ENCODE results near the gene ARFIP2.
A peak's percentile ranks its signal among the peaks of the same experiment; 100 is the strongest.

ARFIP2 gene

GRCh38 chr11:6482441-6482840, 1.3 kb upstream of the ARFIP2 start:
- no peak for DNase-seq (ENCODE audit: low read depth in 2 of 2)

GRCh38 chr11:6481924-6482275, 769 bp upstream of the ARFIP2 start:
- no peak for DNase-seq (ENCODE audit: low read depth in 2 of 2)

GRCh38 chr11:6480299-6480914, 724 bp downstream of the ARFIP2 start:
- DNase-seq (ENCODE audit: low read depth in 2 of 2): no peak

GRCh38 chr11:6476571-6476970, 4.6 kb downstream of the ARFIP2 start:
- no peak for DNase-seq (ENCODE audit: low read depth in 2 of 2)

- DNase-seq (ENCODE audit: low read depth in 2 of 2): no peak
Observed at GRCh38 chr11:6475936-6476335, 5.2 kb downstream of the ARFIP2 start.

- no peak for DNase-seq (ENCODE audit: low read depth in 2 of 2)
Observed at GRCh38 chr11:6474806-6475500, 6.2 kb downstream of the ARFIP2 start.

GRCh38 chr11:6474413-6474792, 6.7 kb downstream of the ARFIP2 start:
- no peak for DNase-seq (ENCODE audit: low read depth in 2 of 2)

GRCh38 chr11:6473451-6474412, 7.4 kb downstream of the ARFIP2 start, which contains the start of gene TRIM3:
TSS of gene TRIM3 (minus strand) at chr11:6473941. CDS start at chr11:6465695, 8,246 bp downstream.
- DNase-seq (ENCODE audit: low read depth in 2 of 2): peak; percentile 46

GRCh38 chr11:6472934-6473333, 8.2 kb downstream of the ARFIP2 start:
- no peak for DNase-seq (ENCODE audit: low read depth in 2 of 2)

GRCh38 chr11:6469599-6469998, 11.5 kb downstream of the ARFIP2 start:
- DNase-seq (ENCODE audit: low read depth in 2 of 2): no peak

- DNase-seq (ENCODE audit: low read depth in 2 of 2): no peak
Observed at GRCh38 chr11:6468712-6469495, 12.2 kb downstream of the ARFIP2 start.

GRCh38 chr11:6459099-6459450, 22.1 kb downstream of the ARFIP2 start:
- DNase-seq (ENCODE audit: low read depth in 2 of 2): no peak

- DNase-seq (ENCODE audit: low read depth in 2 of 2): no peak
Observed at GRCh38 chr11:6458352-6459098, 22.6 kb downstream of the ARFIP2 start.

- no peak for DNase-seq (ENCODE audit: low read depth in 2 of 2)
Observed at GRCh38 chr11:6457581-6458320, 23.4 kb downstream of the ARFIP2 start.

GRCh38 chr11:6456361-6457073, 24.6 kb downstream of the ARFIP2 start:
- DNase-seq (ENCODE audit: low read depth in 2 of 2): no peak

- no peak for DNase-seq (ENCODE audit: low read depth in 2 of 2)
Observed at GRCh38 chr11:6455070-6455469, 26.1 kb downstream of the ARFIP2 start.

GRCh38 chr11:6453152-6453551, 28.0 kb downstream of the ARFIP2 start:
- no peak for DNase-seq (ENCODE audit: low read depth in 2 of 2)

GRCh38 chr11:6452219-6452618, 28.9 kb downstream of the ARFIP2 start:
- DNase-seq (ENCODE audit: low read depth in 2 of 2): no peak

- DNase-seq (ENCODE audit: low read depth in 2 of 2): no peak
Observed at GRCh38 chr11:6448574-6448973, 32.6 kb downstream of the ARFIP2 start.

Measured in stimulated activated CD4-positive, alpha-beta T cell treated with anti-CD3 and anti-CD28 coated beads, Interleukin-1b, Interleukin-23, amount 100 ng/mL, for 1 hour (primary cell).